ENCODE data around the gene PWWP2B.
A peak's percentile ranks its signal among the peaks of the same experiment; 100 is the strongest.

Gene PWWP2B

GRCh38 chr10:132420469-132420980 is 23.5 kb downstream of the PWWP2B start:
- DNase-seq, result no peak
- Histone ChIP-seq H3K27me3 (no peaks in the 10 kb centered on the region), H3K4me1 (peaks cover 37% of the 10 kb centered on the region), H3K36me3 (no peaks in the 10 kb centered on the region; the same call in 1 of the 2 replicates), H3K9me3 (no peaks in the 10 kb centered on the region), H3K4me3 (ENCODE audit: low read depth, low read length) (no peak overlapping the region)
- TF ChIP-seq CTCF (IDR thresholded peaks at IDR 0.05; ENCODE audit: low read depth, low read length), result no peak

- no peak for TF ChIP-seq CTCF (IDR thresholded peaks at IDR 0.05; ENCODE audit: low read depth, low read length)
- no peaks in the 10 kb centered on the region for H3K27me3 ChIP-seq
- H3K4me1 ChIP-seq, result peaks cover 37% of the 10 kb centered on the region
- no peaks in the 10 kb centered on the region for H3K36me3 ChIP-seq
- H3K9me3 ChIP-seq, result no peaks in the 10 kb centered on the region
- H3K4me3 ChIP-seq (ENCODE audit: low read depth, low read length), result no peak overlapping the region
- no peak for DNase-seq
Measured at GRCh38 chr10:132420981-132421846, 24.2 kb downstream of the PWWP2B start.

DNA sequence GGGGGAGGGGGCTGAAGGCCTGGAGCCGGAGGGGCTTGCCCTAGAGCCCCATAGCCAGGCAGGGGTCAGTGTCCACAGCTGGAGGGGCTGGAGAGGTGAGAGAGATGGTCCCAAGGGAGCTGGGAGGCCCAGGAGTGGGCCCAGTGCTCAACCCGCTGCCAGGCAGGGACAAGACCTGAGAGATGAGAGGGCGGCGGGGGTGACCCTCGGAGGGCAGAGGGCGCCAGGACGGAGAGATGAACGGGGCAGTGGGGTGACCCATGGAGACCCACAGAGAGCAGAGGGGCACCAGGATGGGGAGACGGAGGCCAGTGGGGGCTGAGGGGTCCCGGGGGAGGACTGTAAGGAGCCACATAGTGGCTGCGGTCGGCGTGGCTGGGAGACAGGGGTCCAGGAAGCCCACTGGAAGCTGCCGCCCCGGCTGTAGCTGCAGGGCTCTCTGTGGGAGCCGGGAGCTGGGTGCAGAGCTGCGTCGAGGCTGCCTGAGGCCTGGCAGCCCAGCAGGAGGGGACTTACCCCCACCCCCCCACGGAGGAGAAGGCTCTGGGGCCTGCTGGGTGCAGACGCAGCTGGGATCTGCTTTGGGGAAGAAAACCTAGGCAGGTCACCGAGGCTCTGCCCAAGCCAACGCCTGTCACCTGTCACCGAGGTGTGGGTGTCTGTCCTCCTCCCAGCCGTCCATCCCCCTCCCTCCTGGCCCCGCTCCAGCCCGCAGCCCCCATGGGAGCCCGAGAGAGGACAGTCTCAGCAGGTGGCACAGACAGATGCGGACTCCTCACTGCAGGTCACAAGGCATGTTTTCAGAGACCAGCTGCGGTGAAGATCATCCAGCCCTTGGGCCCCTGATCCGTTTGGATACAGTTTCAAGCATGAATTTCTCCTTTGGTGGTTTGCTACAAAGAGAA is 25.1 kb downstream of the PWWP2B start:
- H3K36me3 ChIP-seq, result peaks cover 2% of the 10 kb centered on the region; the same call in 1 of the 2 replicates
- H3K4me1 ChIP-seq, result peaks cover 37% of the 10 kb centered on the region
- H3K9me3 ChIP-seq, result no peaks in the 10 kb centered on the region; the same call in 1 of the 2 replicates
- H3K27me3 ChIP-seq, result no peaks in the 10 kb centered on the region
- no peak for TF ChIP-seq CTCF (IDR thresholded peaks at IDR 0.05; ENCODE audit: low read depth, low read length)
- no peak overlapping the region for H3K4me3 ChIP-seq (ENCODE audit: low read depth, low read length)
- DNase-seq, result peak; percentile 55

GRCh38 chr10:132422903-132423825 is 26.2 kb downstream of the PWWP2B start:
- Histone ChIP-seq H3K27me3 (no peaks in the 10 kb centered on the region), H3K4me3 (ENCODE audit: low read depth, low read length) (no peak overlapping the region), H3K36me3 (peaks cover 10% of the 10 kb centered on the region; the same call in 1 of the 2 replicates), H3K9me3 (no peaks in the 10 kb centered on the region; the same call in 1 of the 2 replicates), H3K4me1 (peaks cover 36% of the 10 kb centered on the region)
- TF ChIP-seq CTCF (IDR thresholded peaks at IDR 0.05; ENCODE audit: low read depth, low read length), result no peak
- no peak for DNase-seq

DNA sequence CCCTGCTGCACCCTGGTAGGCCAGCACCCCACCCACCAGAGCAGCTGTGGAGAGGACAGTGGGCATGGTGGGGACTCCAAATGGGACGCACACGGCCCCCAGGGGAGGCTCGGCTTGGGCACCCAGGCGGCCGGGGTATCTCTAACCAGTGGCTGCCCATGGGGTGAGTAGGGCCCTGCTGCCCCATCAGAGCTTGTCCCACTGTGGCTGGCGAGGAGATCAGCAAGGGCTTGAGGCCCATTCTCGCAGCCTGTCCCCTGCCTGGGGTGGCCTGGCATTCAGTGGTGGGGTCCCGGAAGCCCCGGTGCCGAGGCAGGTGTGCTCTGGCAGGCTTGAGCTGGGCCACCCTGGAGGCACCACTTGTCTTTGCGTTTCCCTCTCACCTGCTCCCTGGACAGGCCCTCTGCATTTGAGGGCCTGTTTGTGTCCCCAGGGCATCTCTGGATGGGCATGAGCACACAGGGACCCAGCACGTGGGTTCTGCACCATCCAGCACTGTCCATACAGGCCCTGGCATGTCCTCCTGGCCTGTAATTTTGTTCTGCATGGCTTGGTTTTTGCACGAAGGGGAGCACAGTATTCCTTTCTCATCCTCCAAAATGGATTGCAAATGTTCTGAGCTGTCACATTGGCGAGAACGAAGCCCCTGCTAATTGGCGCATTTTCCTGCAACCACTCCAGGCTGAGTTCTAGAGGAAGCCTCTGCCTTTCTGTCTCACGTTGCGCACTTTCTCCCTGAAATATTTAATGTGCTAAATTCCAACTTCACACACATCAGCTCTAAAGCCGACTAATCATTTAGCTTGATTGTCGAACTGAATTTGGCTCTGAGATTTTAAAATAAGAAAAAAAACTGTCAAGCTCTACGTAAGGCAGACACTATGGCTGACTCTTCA is 27.2 kb downstream of the PWWP2B start:
- peaks cover 27% of the 10 kb centered on the region for H3K4me1 ChIP-seq
- DNase-seq, result no peak
- H3K27me3 ChIP-seq, result no peaks in the 10 kb centered on the region
- no peaks in the 10 kb centered on the region; the same call in 1 of the 2 replicates for H3K9me3 ChIP-seq
- no peak overlapping the region for H3K4me3 ChIP-seq (ENCODE audit: low read depth, low read length)
- no peak for TF ChIP-seq CTCF (IDR thresholded peaks at IDR 0.05; ENCODE audit: low read depth, low read length)
- H3K36me3 ChIP-seq, result peaks cover 10% of the 10 kb centered on the region; the same call in 1 of the 2 replicates
